Activated CD4-positive, alpha-beta T cell treated with anti-CD3 and anti-CD28 coated beads for 4 hours (primary cell): ENCODE results near the gene MRPL16.

Experiments used
- DNase-seq, 2 donors: peaks; one replicate each; pipeline ENCODE4 v3.0.0-alpha.2; 2020

MRPL16 gene

DNA sequence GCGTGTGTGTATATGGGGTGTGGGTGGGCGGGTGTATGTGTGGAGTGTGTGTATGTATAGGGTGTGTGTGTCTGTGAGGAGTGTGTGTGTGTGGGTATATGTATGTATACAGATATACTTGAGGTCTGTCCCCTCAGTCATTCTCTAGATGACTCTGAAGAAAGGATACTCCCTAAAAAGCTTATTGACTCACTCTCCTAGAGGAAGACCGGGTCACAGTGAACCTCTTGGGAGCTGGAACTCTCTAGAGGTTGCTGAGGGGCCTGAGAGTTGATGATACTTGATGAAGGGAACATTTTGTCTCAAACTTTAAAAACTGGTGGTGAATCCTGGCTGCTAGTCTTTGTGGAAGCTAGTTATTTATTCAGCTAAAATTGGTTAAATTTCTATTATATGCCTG, 40.3 kb downstream of the MRPL16 start:
- no peak for DNase-seq

GRCh38 chr11:59769828-59770227, 40.8 kb downstream of the MRPL16 start:
- DNase-seq: no peak

DNA sequence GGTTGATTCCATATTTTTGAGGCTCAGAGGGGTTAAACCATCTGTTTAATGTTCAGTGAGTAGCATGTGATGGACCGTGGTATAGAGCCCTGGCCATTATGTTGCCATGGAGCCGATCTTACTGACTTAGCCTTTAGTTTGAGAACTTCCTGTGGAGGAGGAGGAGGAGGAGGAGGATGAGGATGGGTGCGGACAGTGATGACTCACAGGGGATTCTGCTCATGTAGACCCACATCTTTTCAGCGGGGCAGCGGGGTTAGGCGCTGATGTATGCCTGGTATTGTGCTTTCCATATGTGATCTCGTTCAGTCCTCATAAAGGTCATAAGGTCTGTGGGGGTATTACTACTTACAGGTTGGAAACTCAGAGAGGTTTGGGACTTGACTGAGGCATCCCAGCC, 41.5 kb downstream of the MRPL16 start:
- DNase-seq: no peak

GRCh38 chr11:59767225-59767611, 43.4 kb downstream of the MRPL16 start:
- no peak for DNase-seq

GRCh38 chr11:59766542-59767224, 43.9 kb downstream of the MRPL16 start:
- no peak for DNase-seq

GRCh38 chr11:59765068-59765735, 45.4 kb downstream of the MRPL16 start:
- no peak for DNase-seq

- no peak for DNase-seq
Measured at GRCh38 chr11:59761993-59762392, 48.6 kb downstream of the MRPL16 start.

- DNase-seq: no peak
Measured at GRCh38 chr11:59760771-59761170, 49.8 kb downstream of the MRPL16 start.

DNA sequence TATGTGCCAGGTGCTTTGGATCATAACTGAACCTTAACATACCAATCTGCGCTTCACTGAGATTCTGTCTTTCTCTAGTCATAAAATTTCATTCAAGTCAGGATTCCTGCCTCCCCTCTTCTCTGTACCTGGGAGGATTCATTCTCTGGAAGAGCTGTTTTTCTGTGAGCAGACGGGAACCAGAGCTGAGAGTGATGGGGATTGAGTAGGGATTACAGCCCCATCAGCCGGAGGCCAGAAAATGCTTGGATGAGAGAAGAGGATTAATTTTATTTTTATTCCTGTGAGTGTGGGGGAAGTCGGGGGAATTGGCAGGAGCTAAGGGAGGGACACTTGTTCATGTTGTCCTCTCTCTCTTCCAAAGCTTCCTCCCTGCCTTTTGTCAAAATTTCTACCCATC, 50.7 kb downstream of the MRPL16 start:
- DNase-seq: no peak

DNA sequence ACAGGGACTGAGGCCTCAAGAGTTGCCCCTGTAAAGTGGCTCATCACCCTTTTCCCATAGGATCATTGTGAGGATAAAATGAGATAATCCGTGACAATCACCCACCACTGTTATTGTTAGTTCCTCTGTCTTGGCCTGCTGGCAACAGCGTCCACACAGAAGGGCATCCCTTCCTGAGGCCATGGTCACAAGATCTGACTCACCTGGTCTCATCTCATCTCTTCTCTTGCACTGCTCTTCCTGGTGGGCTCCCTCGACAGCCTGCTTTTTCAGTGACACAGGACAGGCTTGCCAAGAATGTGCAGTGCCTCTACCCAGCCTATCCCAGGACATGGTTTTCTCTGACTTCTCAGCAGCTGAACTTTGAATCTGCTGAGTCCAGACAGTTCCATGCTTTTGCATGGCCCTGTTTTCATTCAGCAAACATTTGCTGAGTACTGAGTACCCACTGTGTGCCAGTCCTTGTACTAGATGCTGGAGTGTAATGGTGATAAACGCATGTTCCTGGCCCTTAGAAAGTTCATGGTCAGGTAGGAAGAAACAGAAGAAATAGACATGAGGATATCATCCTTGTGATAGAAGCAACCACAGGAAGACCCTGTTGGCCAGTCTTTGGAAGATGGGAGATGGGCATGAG, 52.1 kb downstream of the MRPL16 start:
- DNase-seq: no peak

DNA sequence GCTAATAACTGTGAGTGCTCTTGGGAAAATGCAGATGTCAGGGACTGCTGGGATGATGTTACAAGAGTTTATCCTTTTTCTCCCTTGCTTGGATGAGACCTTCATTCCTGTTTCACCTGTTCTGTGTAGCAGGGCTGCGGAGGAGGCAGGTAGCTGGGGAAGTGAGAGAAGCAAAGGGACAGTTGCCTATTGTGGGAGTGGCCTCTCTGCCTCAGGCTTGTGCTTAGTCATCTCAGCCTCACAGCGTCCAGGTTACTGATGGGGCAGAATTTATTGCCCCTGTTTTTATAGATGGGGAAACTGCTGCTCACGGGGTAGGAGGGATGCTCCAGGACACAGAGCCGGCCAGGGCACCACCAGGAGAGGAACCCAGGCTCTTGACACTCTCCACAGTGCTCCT, 53.7 kb downstream of the MRPL16 start:
- no peak for DNase-seq

GRCh38 chr11:59756558-59756840, 54.1 kb downstream of the MRPL16 start:
- no peak for DNase-seq
